ENCODE results near the gene RBPJ. TPM values are rescaled to one million over a fixed set of nuclear protein-coding genes. Genes with fewer than 3 reads are reported as not detected.

The RBPJ gene
- polyA plus RNA-seq, 3 donors, result 67.9 to 83.1 (median 76.4) TPM

DNA sequence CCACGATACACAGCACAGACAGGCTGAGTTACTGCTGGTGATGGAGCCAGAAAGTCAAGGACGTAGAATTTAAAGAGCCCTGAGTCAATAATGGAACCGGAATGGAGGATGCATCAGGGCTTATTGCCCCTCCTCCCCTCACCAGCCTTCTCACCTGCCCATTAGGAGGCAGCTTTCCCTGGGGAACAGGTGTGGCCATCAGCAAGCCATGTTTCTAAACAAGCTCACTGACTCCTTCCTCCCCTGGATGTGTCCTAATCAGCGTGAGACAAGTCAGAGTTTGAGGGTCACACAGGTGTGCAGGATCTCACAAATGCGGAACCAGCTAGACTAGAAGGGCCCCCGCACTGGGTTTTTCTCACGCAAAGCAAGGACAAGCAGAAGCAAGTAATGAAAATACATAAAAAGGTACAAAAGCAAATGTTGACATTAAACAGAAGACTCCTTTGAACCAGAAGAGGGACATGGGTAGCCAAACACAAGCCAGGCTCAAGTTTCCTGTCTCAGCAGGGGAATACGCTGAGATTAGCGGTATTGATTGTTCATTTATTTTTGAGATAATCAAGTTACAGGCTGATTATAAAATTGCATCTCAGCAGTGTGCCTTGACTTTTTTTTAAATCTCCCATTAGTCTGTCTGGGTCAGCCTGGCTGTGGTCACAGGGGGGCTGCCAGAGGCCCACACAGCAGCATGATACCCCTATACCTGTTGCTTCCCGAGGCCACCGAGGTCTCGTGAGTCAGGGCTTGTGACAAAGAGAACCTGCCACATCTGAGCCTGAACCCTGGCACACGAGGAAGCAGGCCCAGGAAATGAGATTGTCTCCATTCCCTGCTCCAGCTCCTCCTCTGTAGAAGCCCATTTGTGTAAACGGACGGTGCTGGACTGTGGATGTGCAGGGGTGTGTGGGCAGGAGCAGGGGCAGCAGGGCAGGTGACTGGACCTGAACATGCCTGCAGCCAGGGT, 132.0 kb downstream of the RBPJ start:
- DNase-seq, result no peak

DNA sequence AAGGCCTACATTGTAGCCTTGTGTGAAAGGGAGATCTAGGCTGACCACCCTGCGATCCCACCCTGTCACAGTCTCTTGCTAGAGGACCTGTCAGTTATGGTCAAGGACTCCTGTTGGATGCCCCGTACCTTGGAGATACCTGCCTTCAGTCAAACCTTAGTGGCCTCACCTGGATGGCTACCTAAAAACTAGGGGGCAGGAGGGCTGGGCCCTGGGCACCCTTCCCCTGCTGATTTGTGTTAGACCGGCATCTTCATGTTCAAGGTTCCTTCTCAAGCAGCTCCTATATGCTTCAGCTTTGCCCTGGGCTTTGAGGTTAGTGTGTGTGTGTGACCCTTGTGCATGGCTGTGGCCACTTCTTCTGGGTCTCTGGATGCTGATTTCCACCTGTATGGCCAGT, 134.1 kb downstream of the RBPJ start:
- no peak for DNase-seq

DNA sequence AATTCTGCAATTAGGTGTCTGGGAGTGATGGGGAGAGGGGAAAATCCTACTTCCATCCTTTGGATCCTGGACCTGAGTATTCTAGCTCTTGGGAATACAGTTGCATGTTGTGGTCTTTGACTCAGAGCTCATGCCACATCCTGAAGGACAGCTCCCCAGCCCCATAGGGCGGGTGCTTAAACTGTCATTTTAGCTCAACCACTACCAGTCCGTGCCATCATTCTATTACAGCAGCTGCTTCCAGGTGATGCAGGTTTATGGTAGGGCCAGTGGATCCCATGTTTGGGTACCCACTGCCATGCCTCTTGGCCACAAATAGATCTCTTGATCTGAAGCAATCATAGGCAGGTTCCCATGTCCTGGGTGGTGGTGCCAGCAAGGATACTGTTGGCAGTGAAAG, 134.8 kb downstream of the RBPJ start:
- DNase-seq, result no peak

- DNase-seq, result no peak
These were observed 136.6 kb downstream of the RBPJ start for GRCh38 chr4:26457412-26457811.

GRCh38 chr4:26458157-26458561, 137.3 kb downstream of the RBPJ start:
- DNase-seq, result no peak

DNA sequence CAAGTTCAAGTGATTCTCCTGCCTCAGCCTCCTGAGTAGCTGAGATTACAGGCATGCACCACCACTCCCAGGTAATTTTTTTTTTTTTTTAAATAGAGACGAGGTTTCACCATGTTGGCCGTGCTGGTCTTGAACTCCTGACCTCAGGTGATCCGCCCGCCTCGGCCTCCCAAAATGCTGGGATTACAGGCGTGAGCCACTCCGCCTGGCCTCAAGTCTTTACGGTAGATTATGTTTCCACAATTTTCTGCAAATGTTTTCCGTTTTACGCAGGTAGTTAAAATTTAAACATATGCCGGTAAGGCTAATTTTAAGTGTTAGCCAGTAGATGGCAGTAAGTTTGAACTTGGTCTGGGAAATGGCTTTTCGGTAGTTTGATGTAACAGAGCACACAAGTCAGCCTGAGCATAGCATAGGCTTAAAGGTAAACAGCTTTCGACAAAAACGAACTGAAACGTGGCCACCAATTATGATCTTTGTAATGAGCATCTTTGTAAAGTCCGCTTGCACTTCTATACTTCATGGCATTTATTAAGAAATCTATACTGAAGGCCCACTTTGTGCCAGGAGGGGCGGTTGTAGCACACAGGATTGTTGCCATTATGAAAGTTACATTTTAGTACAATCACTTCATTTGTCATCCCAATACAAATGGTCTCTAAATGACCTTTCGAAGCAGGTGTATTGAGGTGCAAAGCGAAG, 138.4 kb downstream of the RBPJ start:
- peak; percentile 42 for DNase-seq

- no peak for DNase-seq
These were observed 139.1 kb downstream of the RBPJ start for GRCh38 chr4:26459756-26460530.

- DNase-seq, result no peak
These were observed 142.1 kb downstream of the RBPJ start for GRCh38 chr4:26462874-26463273.

DNA sequence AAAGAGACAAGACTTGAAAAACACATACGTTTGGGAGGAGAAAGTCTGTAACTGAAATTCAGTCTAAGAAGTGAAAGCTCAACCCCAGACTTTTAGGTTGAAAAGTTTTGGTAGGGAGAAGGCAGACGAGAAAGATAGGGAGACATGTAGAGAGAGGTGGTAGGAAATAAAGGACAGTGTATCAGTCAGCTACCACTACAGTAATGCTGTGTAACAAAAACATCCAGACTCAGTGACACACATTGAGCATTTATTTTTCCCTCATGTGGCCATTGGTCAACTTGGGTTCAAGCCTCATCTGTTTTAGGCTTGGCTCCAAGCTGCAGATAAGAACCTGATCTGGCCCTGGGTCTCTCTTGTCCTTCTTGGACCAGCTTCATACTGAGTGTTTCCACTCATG, 142.6 kb downstream of the RBPJ start:
- no peak for DNase-seq

DNA sequence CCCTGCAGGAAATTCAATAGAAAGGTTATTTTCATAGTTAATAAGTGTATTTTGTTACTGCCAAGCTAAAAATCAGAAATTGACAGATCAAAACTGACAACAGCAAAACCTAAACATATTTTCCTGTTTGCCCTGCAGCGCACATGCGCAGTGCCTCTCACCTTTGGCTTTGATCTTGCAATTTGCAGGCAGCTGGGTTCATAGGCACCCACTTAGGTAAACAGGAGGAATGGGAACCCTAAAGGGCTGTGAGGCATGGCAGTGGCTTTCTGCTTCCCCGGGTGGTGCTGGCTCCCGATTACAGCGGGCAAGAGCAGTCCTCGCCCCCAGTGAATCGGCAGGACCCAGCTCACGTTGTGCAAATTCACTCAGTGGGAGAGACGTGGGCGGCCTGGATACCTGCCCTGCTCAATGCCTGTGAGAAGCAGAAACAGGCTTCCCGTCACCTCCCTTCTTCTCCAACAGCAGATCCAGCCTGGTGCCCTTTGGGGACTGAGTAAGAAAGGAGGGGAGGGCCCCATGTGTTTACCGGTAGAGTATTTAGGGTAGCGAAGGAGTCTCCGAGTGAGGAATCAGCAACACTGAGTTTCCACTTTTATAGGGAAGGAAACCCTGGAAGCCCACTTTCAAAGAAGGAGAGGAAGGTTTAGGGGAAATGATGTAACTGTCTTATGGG, 143.7 kb downstream of the RBPJ start:
- DNase-seq, result no peak

DNA sequence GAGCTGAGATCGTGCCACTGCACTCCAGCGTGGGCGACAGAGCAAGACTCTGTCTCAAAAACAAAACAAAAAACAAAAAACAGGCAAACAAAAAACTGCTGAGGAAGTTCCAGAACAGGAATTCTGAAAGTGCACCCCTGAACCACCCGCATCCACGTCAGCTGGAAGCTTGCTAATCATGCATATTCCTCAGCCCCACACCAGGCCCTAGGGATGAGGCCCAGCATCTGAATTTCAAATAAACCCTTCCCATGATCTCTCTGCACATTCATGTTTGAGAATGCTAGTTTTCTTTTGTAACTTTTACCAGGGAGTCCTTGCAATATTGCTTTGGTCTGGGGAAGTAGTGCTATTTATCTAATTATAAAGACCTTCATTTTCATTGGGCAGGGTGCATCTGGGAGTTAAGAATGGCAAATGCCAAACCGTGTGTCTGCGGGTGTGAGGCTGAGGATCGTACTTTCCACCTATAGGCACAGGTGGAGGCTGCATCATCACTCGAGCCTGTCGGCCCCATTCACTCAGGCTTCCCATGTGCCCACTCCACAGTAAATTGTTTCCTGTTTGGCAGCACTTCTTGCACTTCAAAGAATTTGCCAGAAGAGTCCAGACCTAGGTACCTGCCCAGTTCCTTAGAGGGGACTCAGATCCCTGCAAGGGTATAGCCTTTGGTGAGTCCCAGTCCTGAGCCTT, 145.9 kb downstream of the RBPJ start:
- DNase-seq, result no peak

DNA sequence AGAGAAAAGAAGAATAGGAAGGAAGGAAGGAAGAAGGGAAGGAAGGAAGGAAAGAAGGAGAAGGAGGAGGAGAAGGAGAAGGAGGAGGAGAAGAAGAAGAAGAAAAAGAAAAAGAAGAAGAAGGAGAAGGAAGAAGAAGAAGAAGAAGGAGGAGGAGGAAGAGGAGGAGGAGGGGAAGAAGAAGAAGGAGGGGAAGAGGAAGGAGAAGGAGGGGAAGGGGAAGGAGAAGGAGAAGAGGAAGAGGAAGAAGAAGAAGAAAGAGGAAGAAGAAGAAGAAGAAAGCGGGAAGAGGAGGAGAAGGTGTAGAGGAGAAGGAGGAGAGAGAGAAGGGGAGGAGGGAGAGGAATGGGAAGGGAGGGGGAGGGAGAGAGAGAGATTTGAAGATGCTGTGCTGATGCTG, 146.9 kb downstream of the RBPJ start:
- no peak for DNase-seq

GRCh38 chr4:26468283-26468949, 147.6 kb downstream of the RBPJ start:
- DNase-seq, result no peak

GRCh38 chr4:26468977-26469376, 148.2 kb downstream of the RBPJ start:
- no peak for DNase-seq

- no peak for DNase-seq
These were observed 151.1 kb downstream of the RBPJ start for GRCh38 chr4:26471890-26472289.

DNA sequence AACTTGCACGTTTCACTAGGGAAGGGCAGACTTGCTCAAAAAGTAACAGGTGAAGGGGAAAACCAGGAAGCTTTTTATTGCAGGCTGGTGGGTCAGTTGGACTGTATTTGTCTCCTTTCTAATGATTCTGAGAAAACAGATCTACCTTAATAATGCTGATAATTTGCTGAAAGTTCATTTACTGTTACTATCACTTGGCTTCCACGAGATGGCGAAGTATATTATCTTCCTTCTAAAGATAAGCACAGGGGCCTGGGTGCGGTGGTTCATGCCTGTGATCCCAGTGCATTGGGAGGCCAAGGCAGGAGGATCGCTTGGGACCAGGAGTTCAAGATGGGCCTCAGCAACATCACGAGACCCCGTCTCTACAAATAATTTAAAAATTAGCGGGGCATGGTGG, 153.1 kb downstream of the RBPJ start:
- DNase-seq, result no peak

DNA sequence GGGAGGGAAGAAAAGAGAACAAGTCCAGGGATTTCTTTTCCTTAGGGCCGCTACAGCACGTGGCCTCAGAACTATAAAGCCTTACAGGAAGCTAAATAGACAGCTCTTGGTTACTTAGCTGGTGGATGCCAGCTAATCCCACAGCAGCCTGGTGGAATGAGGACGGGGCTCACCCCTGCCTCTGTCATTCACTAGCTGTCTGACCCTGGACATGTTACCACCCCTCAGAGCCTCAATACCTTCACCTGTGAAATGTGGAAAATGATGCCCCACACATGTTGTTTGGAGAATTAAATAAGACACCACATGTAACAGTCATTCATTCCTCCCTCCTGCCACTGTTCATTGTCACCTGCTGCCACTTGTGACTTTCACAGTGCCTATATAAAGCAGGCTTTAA, 153.7 kb downstream of the RBPJ start:
- DNase-seq, result no peak

GRCh38 chr4:26475716-26476115, 154.9 kb downstream of the RBPJ start:
- no peak for DNase-seq

DNA sequence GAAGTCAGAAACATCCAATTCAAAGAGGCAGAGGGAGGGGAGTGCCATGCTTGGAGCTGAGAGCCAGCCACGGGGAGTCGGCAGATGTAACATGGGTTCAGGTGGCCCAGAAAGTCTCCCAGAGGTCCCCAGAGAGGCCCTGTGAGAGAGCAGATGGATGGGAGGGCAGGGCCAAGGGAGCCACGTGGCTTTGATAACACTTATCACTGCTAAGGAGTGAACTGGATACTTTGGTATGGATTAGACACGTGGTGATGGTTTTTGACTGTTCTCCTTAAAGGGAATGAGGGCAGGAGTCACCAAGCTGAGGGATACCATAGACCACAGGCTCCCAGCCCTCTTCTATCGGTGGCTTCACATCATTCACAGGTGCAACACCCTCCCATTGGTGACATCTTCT, 155.7 kb downstream of the RBPJ start:
- DNase-seq, result no peak

DNA sequence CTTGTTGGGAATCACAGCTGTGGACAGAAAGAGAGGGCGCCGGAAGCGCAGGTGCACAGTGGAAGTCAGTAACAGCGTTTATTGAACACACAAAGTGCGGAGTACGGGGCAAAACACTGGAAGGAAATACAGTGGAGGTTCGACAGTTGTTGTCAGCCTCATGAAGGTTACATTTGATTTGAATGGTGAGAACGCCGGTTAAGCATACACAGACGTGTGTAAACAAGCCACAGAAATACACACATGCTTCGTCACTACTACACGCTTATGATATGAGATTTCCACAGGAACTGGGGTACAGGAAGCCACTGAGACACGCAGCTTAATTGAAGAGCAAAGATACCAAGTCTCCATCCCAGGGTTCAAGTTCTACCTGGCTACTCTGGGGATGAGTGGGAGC, 157.5 kb downstream of the RBPJ start:
- DNase-seq, result no peak

Data from renal pelvis (tissue), 4 donors.